ENCODE measurements around the gene GPC3.

The GPC3 gene

DNA sequence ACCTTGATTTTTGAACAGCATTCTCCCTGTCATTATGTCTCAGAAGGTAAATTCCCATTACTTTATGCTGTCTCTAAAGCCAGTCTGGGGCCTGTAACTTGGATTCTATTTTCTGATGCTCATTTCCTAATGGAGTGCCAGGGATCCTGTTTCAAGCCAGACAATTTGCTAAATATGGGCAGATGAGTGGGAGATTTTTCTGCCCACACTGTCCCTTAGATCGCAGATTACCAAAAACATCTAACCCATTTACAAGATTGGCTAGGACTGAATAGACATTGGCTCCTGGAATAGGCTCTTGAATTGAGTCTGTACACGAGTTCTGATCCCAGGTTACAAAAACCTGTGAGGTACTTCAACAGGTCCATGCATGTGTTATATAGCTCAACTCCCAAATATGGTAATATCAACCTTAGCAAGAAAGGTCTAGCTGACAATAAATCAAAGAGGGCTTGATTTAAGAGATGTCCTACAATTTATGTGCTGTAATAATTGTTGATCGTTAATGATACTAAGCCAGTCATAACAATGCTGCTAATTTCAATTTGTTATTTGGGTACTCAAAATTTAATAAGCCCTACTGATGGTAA, 5.7 kb downstream of the GPC3 start:
- no peak for DNase-seq (ENCODE audit: insufficient read length)
- TF ChIP-seq POLR2A (IDR thresholded peaks at IDR 0.05; ENCODE audit: low read depth, low read length) (no peak), TAF1 (IDR thresholded peaks at IDR 0.05; ENCODE audit: borderline replicate concordance, low read depth, low read length) (no peak), POLR2AphosphoS5 (IDR thresholded peaks at IDR 0.05; ENCODE audit: low read depth, low read length) (no peak)
- no peak for FAIRE-seq

DNA sequence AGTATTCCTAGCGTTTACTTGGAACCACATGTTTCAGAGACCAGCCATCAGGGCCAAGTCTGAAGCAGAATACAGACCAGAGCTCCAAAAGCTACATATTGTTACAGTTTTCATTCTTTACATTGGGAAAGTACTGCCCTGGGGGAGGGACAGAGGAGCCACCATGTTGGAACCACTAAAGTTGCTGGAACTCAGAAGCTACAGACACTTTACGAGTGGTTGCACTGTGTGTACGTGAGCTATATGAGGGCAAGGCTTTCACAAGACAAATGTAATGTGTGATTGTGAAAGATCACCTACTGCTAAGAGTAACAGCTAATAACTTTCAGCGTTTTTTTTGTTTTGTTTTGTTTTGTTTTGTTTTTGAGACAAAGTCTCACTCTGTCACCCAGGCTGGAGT, 11.7 kb downstream of the GPC3 start:
- FAIRE-seq (no peak), DNase-seq (ENCODE audit: insufficient read length) (no peak)
- TF ChIP-seq POLR2A (IDR thresholded peaks at IDR 0.05; ENCODE audit: low read depth, low read length) (no peak), TAF1 (IDR thresholded peaks at IDR 0.05; ENCODE audit: borderline replicate concordance, low read depth, low read length) (no peak)

DNA sequence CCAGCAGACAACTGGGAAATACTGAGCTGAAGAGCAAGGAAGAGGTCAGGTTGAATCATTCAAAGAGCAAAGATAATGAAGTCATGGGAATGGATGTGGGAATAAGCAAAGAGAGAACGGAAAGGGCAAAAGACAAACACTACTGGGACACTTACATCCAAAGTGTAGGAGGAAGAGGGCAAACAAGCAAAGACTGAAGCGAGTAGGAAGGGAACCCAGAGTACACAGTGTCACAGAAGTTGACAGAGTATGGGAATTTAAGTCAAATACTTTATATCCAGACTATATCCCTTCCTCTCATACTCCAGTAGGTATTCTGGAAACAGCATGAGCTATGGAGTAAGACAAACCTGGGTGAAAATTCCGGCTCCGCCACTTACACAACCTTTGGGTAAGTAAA, 12.5 kb downstream of the GPC3 start:
- FAIRE-seq (no peak), DNase-seq (ENCODE audit: insufficient read length) (no peak)
- no peak for TF ChIP-seq TAF1 (IDR thresholded peaks at IDR 0.05; ENCODE audit: borderline replicate concordance, low read depth, low read length)
- no peak for TF ChIP-seq POLR2A (IDR thresholded peaks at IDR 0.05; ENCODE audit: low read depth, low read length)
- no peak for TF ChIP-seq POLR2AphosphoS5 (IDR thresholded peaks at IDR 0.05; ENCODE audit: low read depth, low read length)

DNA sequence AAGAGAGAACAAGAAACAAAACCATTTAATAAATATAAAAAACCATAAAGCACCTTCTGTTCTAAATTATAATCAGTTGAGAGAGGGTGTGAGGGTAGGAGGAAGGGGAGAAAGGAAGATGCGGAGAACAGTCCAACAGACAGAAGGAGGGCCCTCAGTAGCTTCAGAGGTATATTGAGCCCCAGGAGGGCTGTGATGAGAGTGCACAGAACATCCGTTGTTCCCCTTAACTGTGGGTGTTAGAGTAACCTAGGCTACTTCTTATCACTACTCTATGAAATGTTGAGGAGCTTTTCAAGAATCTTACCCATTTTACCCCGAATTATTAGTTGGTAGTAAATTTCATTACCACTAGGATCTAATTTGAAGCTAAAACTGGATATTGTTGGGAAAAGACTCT, 13.8 kb downstream of the GPC3 start:
- DNase-seq (ENCODE audit: insufficient read length), result no peak
- TF ChIP-seq TAF1 (IDR thresholded peaks at IDR 0.05; ENCODE audit: borderline replicate concordance, low read depth, low read length) (no peak), POLR2AphosphoS5 (IDR thresholded peaks at IDR 0.05; ENCODE audit: low read depth, low read length) (no peak), POLR2A (IDR thresholded peaks at IDR 0.05; ENCODE audit: low read depth, low read length) (no peak)
- no peak for FAIRE-seq

DNA sequence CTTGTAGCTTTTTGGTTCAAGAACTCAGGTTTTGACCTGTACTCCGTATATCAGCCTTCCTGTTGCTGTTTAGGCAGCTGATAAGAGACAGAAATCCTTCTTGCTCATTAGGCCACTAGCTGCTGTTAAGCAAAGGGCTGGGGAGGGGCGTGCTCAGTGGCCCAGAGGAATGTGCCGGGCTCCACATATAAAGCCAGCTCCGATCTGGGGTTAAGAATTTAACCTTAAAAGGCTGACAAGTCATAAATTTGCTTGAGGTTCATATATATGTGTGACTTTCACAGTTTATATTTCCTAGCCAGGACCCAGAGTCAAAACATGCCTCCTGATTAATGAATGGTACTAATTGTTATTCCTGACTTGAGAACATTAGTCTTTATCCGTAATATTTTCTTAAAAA, 15.3 kb downstream of the GPC3 start:
- TF ChIP-seq TAF1 (IDR thresholded peaks at IDR 0.05; ENCODE audit: borderline replicate concordance, low read depth, low read length) (no peak), POLR2AphosphoS5 (IDR thresholded peaks at IDR 0.05; ENCODE audit: low read depth, low read length) (no peak), POLR2A (IDR thresholded peaks at IDR 0.05; ENCODE audit: low read depth, low read length) (no peak)
- FAIRE-seq (no peak), DNase-seq (ENCODE audit: insufficient read length) (no peak)

DNA sequence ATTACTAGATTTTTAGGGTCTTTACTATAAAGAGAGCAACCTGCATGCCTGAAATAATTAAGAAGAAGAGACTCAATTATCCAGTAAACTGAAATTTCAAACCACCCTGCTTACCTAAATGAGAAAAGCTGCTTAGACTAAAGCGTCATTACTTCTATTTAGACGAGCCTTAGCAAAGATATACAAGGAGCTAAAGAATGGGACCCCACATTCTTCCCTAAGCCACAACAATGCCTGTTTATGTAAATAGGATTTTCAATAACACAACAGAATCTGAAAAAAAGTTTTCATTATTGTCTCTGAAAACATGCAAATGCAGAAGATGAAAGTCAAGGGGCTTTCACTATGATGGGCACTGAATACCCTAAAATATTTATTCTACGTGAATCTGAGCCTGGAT, 16.2 kb downstream of the GPC3 start:
- FAIRE-seq, result no peak
- TF ChIP-seq TAF1 (IDR thresholded peaks at IDR 0.05; ENCODE audit: borderline replicate concordance, low read depth, low read length) (no peak), POLR2A (IDR thresholded peaks at IDR 0.05; ENCODE audit: low read depth, low read length) (no peak), POLR2AphosphoS5 (IDR thresholded peaks at IDR 0.05; ENCODE audit: low read depth, low read length) (no peak)
- DNase-seq (ENCODE audit: insufficient read length), result no peak

DNA sequence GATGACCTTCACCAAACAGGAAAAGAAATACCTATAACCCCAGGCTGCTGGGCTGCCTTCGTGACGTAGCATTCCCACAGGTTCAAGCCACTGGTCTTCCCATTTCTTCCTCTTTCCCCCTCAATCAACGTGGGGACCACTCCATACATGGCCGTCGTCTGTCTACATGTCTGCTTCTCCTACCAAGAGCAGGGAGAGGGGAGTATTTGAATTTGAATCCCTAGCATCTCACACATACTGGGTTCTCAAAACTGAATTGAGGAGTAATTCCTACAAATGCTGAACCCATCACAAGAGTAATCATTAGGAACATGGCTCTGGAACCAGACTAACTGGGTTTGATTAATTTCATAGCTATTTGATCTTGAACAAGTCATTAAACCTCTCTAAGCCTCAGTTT, 17.3 kb downstream of the GPC3 start:
- TF ChIP-seq POLR2AphosphoS5 (IDR thresholded peaks at IDR 0.05; ENCODE audit: low read depth, low read length) (no peak), POLR2A (IDR thresholded peaks at IDR 0.05; ENCODE audit: low read depth, low read length) (no peak), TAF1 (IDR thresholded peaks at IDR 0.05; ENCODE audit: borderline replicate concordance, low read depth, low read length) (no peak)
- DNase-seq (ENCODE audit: insufficient read length) (no peak), FAIRE-seq (no peak)

DNA sequence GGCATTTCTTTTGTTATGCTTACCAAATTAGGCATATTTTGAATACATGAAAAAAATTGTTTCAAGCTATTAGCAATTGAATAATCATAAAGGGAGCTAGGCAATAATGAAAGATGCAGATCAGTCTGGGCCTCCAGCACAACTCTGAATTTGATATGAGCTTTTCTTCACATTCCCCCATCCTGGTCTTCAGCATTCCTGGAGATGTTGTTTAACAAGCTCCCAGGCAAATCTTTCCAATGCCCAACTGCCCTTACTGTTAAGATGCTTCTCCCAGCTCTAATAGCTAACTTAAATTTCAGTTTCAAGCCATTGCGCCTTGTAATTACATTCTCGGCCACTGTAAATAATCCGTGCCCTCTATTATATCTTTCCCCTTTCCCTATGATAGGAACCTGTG, 19.2 kb downstream of the GPC3 start:
- no peak for TF ChIP-seq TAF1 (IDR thresholded peaks at IDR 0.05; ENCODE audit: borderline replicate concordance, low read depth, low read length)
- TF ChIP-seq POLR2A (IDR thresholded peaks at IDR 0.05; ENCODE audit: low read depth, low read length), result no peak
- no peak for FAIRE-seq
- no peak for DNase-seq (ENCODE audit: insufficient read length)

DNA sequence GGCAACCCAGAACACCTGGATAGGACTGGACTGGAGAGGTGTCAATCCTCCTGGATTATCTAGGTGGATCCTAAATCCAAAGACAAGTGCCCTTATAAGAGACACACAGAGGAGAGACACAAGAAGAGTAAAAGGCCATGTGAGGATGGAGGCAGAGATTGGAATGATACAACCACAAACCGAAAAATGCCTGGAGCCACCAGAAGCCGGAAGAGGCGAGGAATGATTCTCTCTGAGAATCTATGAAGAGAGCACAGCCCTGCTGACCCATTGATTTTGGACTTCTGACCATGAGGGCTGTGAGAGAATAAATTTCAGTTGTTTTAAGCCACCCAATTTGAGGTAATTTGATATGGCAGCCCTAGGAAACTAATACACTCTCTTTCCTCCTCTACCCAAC, 20.1 kb downstream of the GPC3 start:
- DNase-seq (ENCODE audit: insufficient read length), result no peak
- TF ChIP-seq TAF1 (IDR thresholded peaks at IDR 0.05; ENCODE audit: borderline replicate concordance, low read depth, low read length) (no peak), POLR2A (IDR thresholded peaks at IDR 0.05; ENCODE audit: low read depth, low read length) (no peak), POLR2AphosphoS5 (IDR thresholded peaks at IDR 0.05; ENCODE audit: low read depth, low read length) (no peak)
- no peak for FAIRE-seq

DNA sequence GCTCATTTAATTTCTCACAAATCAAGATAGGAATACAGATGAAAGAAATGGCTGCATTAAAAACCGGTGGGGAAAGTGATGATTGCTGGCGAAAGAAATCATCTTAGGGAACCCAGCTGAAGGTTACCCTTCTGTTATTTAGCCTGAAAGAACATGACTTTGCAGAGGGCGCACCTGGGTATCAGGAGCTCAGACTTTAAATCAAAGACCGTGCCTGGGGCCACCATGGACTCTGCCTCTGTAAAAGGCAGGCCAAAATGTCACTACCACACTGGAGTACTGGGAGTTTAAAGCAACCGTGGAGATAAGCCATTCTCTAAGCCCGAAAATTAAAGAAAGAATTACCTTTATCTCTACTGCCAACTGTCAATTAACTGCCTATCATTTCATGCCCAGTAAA, 24.3 kb downstream of the GPC3 start:
- FAIRE-seq, result no peak
- DNase-seq (ENCODE audit: insufficient read length), result no peak
- TF ChIP-seq POLR2A (IDR thresholded peaks at IDR 0.05; ENCODE audit: low read depth, low read length) (no peak), POLR2AphosphoS5 (IDR thresholded peaks at IDR 0.05; ENCODE audit: low read depth, low read length) (no peak), TAF1 (IDR thresholded peaks at IDR 0.05; ENCODE audit: borderline replicate concordance, low read depth, low read length) (no peak)

DNA sequence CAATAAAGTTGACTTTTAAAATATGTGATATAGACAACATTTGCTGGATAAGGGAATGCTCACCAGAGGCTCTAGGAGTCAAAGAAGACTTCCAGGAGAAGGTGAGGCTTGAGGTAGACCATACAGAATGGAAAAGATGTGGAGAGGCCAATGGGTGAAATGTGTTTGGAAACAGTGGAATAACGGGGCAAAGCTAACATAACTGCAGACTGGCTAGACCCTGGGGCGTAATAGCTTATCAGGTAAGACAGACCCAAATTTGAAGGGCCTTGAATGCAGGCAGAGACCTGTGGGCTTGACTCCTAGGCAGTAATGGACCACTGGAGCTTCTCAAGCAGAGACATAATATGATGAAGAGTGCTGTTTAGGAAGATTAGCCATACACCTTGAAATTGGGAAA, 25.4 kb downstream of the GPC3 start:
- FAIRE-seq (no peak), DNase-seq (ENCODE audit: insufficient read length) (no peak)
- no peak for TF ChIP-seq TAF1 (IDR thresholded peaks at IDR 0.05; ENCODE audit: borderline replicate concordance, low read depth, low read length)
- TF ChIP-seq POLR2AphosphoS5 (IDR thresholded peaks at IDR 0.05; ENCODE audit: low read depth, low read length), result no peak

DNA sequence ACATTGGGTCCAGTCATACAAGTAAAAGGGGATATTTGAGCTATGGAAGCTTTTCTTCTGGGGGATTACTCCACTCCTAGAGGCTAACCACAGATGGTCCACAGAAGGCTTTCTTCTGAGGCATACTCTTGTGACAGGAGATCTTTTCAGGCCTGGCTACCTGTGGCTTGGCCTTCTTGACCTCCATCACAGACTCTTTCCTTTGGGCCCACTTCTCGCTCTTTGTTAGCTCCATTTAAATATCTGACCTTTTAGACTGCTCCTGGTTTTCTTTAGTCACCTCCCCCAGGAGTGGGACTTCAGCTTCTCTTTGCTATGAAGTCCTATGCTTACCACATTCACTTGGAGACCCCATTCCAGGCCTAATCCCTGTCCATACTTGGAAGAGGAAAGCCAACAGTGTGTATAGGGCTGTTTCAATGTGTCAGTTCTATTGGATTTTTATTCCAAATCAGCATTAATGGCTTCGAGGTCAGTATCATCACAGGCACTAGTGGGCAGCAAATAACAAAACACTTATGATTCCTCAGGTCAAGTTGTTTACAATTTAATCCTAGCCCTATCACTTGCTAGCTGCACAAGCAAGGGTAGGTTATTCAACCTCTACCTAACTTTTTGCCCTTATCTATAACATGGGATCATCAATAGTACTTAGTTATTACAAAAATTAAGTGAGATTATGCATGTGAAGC, 26.3 kb downstream of the GPC3 start:
- TF ChIP-seq TAF1 (IDR thresholded peaks at IDR 0.05; ENCODE audit: borderline replicate concordance, low read depth, low read length) (no peak), POLR2A (IDR thresholded peaks at IDR 0.05; ENCODE audit: low read depth, low read length) (no peak), POLR2AphosphoS5 (IDR thresholded peaks at IDR 0.05; ENCODE audit: low read depth, low read length) (no peak)
- DNase-seq (ENCODE audit: insufficient read length) (no peak), FAIRE-seq (no peak)
